ENCODE data around the gene HELLS.

GRCh38 chr10:94631077-94631875 lies 85.7 kb downstream of the HELLS start:
- TF ChIP-seq POLR2A (IDR thresholded peaks at IDR 0.05; ENCODE audit: low read depth, low read length) (no peak), JUN (IDR thresholded peaks at IDR 0.05; ENCODE audit: borderline replicate concordance, insufficient read depth, insufficient read length, low read depth) (no peak), POLR2AphosphoS5 (IDR thresholded peaks at IDR 0.05; ENCODE audit: insufficient read depth, low read depth, low read length) (no peak), EZH2 (IDR thresholded peaks at IDR 0.05; ENCODE audit: borderline replicate concordance, low read depth, low read length, severe bottlenecking) (no peak), MYC (IDR thresholded peaks at IDR 0.05; ENCODE audit: low read depth, low read length) (no peak), FOS (IDR thresholded peaks at IDR 0.05; ENCODE audit: borderline replicate concordance, insufficient read depth, low read length) (no peak)
- TF ChIP-seq, protein P1, sequence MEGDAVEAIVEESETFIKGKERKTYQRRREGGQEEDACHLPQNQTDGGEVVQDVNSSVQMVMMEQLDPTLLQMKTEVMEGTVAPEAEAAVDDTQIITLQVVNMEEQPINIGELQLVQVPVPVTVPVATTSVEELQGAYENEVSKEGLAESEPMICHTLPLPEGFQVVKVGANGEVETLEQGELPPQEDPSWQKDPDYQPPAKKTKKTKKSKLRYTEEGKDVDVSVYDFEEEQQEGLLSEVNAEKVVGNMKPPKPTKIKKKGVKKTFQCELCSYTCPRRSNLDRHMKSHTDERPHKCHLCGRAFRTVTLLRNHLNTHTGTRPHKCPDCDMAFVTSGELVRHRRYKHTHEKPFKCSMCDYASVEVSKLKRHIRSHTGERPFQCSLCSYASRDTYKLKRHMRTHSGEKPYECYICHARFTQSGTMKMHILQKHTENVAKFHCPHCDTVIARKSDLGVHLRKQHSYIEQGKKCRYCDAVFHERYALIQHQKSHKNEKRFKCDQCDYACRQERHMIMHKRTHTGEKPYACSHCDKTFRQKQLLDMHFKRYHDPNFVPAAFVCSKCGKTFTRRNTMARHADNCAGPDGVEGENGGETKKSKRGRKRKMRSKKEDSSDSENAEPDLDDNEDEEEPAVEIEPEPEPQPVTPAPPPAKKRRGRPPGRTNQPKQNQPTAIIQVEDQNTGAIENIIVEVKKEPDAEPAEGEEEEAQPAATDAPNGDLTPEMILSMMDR (IDR thresholded peaks at IDR 0.05; ENCODE audit: extremely low read depth in 1 of 2, insufficient read depth in 1 of 2, low read depth in 1 of 2, low read length in 2 of 2) = no peak
- TF ChIP-seq, protein P2, sequence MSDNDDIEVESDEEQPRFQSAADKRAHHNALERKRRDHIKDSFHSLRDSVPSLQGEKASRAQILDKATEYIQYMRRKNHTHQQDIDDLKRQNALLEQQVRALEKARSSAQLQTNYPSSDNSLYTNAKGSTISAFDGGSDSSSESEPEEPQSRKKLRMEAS (IDR thresholded peaks at IDR 0.05; ENCODE audit: insufficient read depth, insufficient read length) = no peak

Measured in endothelial cell of umbilical vein (primary cell).